ENCODE data around the gene SLC8A1. TPM values are rescaled to one million over a fixed set of nuclear protein-coding genes. Genes with fewer than 3 reads are reported as not detected.

The SLC8A1 gene
- total and polyA plus RNA-seq, 2 donors, result 0.46 to 20.4 TPM

DNA sequence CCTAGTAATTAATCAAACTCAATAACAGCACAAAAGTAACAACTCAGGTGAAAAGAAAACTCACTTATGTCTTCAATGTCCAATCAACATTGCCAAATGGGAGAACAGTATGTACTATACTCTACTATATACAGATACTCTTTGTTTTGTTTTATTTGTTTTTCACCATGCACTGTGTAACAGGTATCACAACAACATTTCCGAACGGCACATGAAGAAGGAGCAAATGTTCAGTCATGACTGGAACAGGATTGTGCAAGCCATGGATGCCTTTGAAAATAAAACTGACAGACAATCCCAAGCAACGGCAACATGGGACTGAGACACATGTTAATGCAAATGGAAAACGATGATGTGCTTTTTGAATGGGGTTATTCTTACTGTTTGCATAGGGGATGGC lies 337.9 kb downstream of the SLC8A1 start:
- no peak overlapping the region for H3K4me3 ChIP-seq (ENCODE audit: low read length in 2 of 2)
- peaks cover 0 to 5% of the 10 kb centered on the region in 2 donors for H3K36me3 ChIP-seq (ENCODE audit: control insufficient read depth in 2 of 2, insufficient read depth in 2 of 2, low read length in 1 of 2)
- H3K9me3 ChIP-seq (ENCODE audit: control insufficient read depth in 2 of 2, insufficient read depth in 1 of 2, low read length in 1 of 2), result no peaks in the 10 kb centered on the region
- H3K27ac ChIP-seq (ENCODE audit: low read depth in 1 of 2, low read length in 1 of 2), result no peak overlapping the region
- no peak for DNase-seq (ENCODE audit: low read depth in 6 of 9, low spot score in 9 of 9)
- H3K4me1 ChIP-seq (ENCODE audit: control insufficient read depth in 2 of 2, insufficient read depth in 2 of 2, low read length in 2 of 2), result peaks cover 0 to 8% of the 10 kb centered on the region in 2 donors
- 96% methylated on average over 4 of the region's 4 CpGs for WGBS
- H3K27me3 ChIP-seq (ENCODE audit: control insufficient read depth in 2 of 2, insufficient read depth in 1 of 2, low read length in 1 of 2), result no peaks in the 10 kb centered on the region

DNA sequence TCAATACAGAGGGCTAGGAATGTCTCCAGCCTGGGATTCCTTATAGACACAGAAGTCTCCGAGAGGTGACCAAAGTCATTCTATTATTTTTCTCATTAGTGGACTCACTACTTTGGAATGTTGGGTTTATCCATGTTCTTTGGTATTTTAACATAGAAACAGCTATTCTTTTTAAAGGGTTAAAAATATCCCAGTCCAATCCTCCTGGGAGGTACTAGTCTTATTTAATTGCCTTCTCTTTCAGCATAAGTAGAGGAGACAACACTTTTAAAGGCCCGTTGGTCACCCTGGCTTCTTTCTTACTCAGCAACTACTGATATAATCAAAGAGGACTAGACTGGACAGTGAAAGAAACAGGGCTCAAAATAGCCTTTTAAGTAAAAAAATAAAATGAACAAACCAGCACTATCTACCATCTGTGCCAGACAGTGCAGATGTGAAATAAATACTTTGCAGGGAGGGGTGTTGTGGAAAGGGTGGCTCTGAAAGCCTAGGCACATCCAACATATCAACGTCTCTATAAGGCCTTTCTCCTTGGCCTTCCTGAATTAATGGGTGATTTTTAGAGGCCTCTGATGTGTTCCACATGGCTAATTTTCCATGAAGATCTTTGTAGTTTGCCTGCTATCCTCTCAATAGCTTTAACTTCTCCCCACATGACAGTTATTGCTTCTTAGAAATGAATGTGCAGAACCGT lies 338.5 kb downstream of the SLC8A1 start:
- Histone ChIP-seq H3K9me3 (ENCODE audit: control insufficient read depth in 2 of 2, insufficient read depth in 1 of 2, low read length in 1 of 2) (no peaks in the 10 kb centered on the region), H3K27me3 (ENCODE audit: control insufficient read depth in 2 of 2, insufficient read depth in 1 of 2, low read length in 1 of 2) (no peaks in the 10 kb centered on the region), H3K27ac (ENCODE audit: low read depth in 1 of 2, low read length in 1 of 2) (no peak overlapping the region), H3K4me3 (ENCODE audit: low read length in 2 of 2) (no peak overlapping the region), H3K4me1 (ENCODE audit: control insufficient read depth in 2 of 2, insufficient read depth in 2 of 2, low read length in 2 of 2) (peaks cover 0 to 3% of the 10 kb centered on the region in 2 donors), H3K36me3 (ENCODE audit: control insufficient read depth in 2 of 2, insufficient read depth in 2 of 2, low read length in 1 of 2) (peaks cover 0 to 5% of the 10 kb centered on the region in 2 donors)
- 95% methylated on average over 4 of the region's 4 CpGs for WGBS
- no peak for DNase-seq (ENCODE audit: low read depth in 6 of 9, low spot score in 9 of 9)

DNA sequence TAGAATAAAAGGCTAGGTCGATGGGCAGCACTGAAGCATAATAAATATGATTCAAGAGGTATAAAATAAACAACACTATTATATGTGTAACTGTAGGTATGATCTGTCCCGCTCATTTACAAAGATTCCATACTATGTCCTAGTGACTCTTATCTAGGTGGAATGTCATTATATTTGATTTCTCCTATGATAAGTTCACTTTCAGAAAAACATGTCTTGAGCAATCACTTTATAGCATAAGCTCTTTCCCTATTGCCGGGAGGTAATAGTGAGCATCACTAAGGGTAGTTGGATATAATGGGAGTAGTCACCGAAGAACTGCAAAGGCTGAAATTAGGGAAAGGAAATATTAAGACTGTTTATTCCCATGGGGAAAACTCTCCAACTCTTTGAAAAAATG lies 342.5 kb downstream of the SLC8A1 start:
- Histone ChIP-seq H3K27ac (ENCODE audit: low read depth in 1 of 2, low read length in 1 of 2) (no peak overlapping the region), H3K4me1 (ENCODE audit: control insufficient read depth in 2 of 2, insufficient read depth in 2 of 2, low read length in 2 of 2) (no peaks in the 10 kb centered on the region), H3K27me3 (ENCODE audit: control insufficient read depth in 2 of 2, insufficient read depth in 1 of 2, low read length in 1 of 2) (no peaks in the 10 kb centered on the region), H3K4me3 (ENCODE audit: low read length in 2 of 2) (no peak overlapping the region), H3K9me3 (ENCODE audit: control insufficient read depth in 2 of 2, insufficient read depth in 1 of 2, low read length in 1 of 2) (no peaks in the 10 kb centered on the region), H3K36me3 (ENCODE audit: control insufficient read depth in 2 of 2, insufficient read depth in 2 of 2, low read length in 1 of 2) (peaks cover 0 to 3% of the 10 kb centered on the region in 2 donors)
- 95% methylated on average over 4 of the region's 4 CpGs for WGBS
- no peak for DNase-seq (ENCODE audit: low read depth in 6 of 9, low spot score in 9 of 9)

DNA sequence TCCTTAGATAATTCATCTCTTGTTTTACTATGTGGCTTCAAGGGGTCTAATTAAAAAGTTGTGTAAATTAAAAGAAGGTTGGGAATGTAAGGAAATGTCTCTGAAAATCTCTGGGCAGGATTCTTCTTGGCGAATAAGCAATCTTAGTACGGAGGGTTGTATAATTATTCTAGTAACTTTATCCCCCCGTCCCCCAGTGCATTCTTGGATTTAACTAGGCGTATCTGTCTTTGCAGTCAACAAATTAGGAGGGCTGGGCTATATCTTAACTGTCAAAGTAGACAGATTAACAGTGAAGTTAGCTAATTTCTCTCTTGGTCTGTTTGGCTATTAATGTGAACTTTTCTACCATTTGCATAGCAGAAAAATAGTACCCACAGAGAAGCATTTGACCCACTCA lies 343.0 kb downstream of the SLC8A1 start:
- Histone ChIP-seq H3K27me3 (ENCODE audit: control insufficient read depth in 2 of 2, insufficient read depth in 1 of 2, low read length in 1 of 2) (no peaks in the 10 kb centered on the region), H3K4me1 (ENCODE audit: control insufficient read depth in 2 of 2, insufficient read depth in 2 of 2, low read length in 2 of 2) (no peaks in the 10 kb centered on the region), H3K4me3 (ENCODE audit: low read length in 2 of 2) (no peak overlapping the region), H3K36me3 (ENCODE audit: control insufficient read depth in 2 of 2, insufficient read depth in 2 of 2, low read length in 1 of 2) (no peaks in the 10 kb centered on the region), H3K27ac (ENCODE audit: low read depth in 1 of 2, low read length in 1 of 2) (no peak overlapping the region), H3K9me3 (ENCODE audit: control insufficient read depth in 2 of 2, insufficient read depth in 1 of 2, low read length in 1 of 2) (no peaks in the 10 kb centered on the region)
- 81% methylated on average over 4 of the region's 4 CpGs for WGBS
- DNase-seq (ENCODE audit: low read depth in 6 of 9, low spot score in 9 of 9), result no peak

DNA sequence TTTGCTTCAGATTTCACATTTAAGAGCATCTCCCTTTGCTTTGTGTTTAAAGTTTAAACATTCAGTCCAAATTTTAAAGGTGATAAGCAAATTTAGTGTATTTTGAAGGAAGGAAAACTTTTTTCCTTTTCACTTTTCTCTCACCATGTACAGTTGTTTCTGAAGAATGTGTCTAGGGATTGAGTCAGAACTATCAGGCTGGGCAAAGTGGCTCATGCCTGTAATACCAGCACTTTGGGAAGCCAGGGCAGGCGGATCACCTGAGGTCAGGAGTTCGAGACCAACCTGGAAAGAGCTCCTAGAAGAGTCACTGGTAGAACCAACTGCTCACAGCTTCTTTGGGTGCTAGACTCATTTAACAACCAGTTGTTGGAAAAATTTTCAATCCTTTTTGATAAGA lies 345.8 kb downstream of the SLC8A1 start:
- no peak for DNase-seq (ENCODE audit: low read depth in 6 of 9, low spot score in 9 of 9)
- Histone ChIP-seq H3K4me1 (ENCODE audit: control insufficient read depth in 2 of 2, insufficient read depth in 2 of 2, low read length in 2 of 2) (peaks cover 0 to 10% of the 10 kb centered on the region in 2 donors), H3K9me3 (ENCODE audit: control insufficient read depth in 2 of 2, insufficient read depth in 1 of 2, low read length in 1 of 2) (no peaks in the 10 kb centered on the region), H3K27me3 (ENCODE audit: control insufficient read depth in 2 of 2, insufficient read depth in 1 of 2, low read length in 1 of 2) (no peaks in the 10 kb centered on the region), H3K36me3 (ENCODE audit: control insufficient read depth in 2 of 2, insufficient read depth in 2 of 2, low read length in 1 of 2) (no peaks in the 10 kb centered on the region), H3K4me3 (ENCODE audit: low read length in 2 of 2) (no peak overlapping the region), H3K27ac (ENCODE audit: low read depth in 1 of 2, low read length in 1 of 2) (no peak overlapping the region)
- 98% methylated on average over 2 of the region's 2 CpGs for WGBS

DNA sequence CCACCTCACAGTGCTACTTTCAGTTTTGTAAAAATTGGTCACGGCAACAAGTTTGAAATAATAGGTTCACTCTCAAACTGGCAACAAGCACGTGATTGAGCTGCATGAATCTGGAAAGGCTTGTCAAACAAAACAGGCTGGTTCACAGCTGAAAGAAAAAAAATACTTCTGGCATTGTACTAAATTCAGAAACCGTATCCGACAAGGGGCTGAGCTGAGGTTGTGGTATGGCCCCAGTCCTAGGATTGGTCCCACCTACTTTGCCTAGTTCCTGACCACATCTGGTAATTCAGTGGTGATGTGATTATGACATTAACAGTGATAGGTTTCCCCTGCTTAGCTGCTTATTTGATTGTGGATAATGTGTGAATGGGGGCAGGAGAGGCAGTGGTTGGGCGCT lies 346.3 kb downstream of the SLC8A1 start:
- 93% methylated on average over 5 of the region's 5 CpGs for WGBS
- H3K27ac ChIP-seq (ENCODE audit: low read depth in 1 of 2, low read length in 1 of 2), result no peak overlapping the region
- H3K9me3 ChIP-seq (ENCODE audit: control insufficient read depth in 2 of 2, insufficient read depth in 1 of 2, low read length in 1 of 2), result no peaks in the 10 kb centered on the region
- H3K4me3 ChIP-seq (ENCODE audit: low read length in 2 of 2), result no peak overlapping the region
- no peak for DNase-seq (ENCODE audit: low read depth in 6 of 9, low spot score in 9 of 9)
- H3K36me3 ChIP-seq (ENCODE audit: control insufficient read depth in 2 of 2, insufficient read depth in 2 of 2, low read length in 1 of 2), result no peaks in the 10 kb centered on the region
- H3K27me3 ChIP-seq (ENCODE audit: control insufficient read depth in 2 of 2, insufficient read depth in 1 of 2, low read length in 1 of 2), result no peaks in the 10 kb centered on the region
- H3K4me1 ChIP-seq (ENCODE audit: control insufficient read depth in 2 of 2, insufficient read depth in 2 of 2, low read length in 2 of 2), result peaks cover 0 to 13% of the 10 kb centered on the region in 2 donors

DNA sequence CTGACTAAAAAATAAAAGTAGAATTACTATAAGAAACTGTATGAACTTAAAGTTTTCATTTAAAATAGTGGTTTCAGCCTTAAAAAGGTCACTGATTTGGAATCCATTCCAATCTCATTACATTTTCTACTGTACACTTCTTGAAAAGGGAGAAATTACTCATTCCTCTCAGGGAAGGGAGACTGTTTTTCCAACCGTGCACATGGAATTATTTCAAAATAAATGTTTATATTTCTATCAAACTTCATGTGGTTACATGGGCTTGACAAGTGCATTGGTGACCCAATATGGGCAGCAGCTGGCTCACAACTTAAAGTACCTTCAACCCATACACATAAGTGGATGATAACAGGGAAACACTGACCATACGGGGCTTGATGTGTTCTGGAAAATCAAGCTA lies 348.3 kb downstream of the SLC8A1 start:
- H3K27ac ChIP-seq (ENCODE audit: low read depth in 1 of 2, low read length in 1 of 2), result no peak overlapping the region
- H3K9me3 ChIP-seq (ENCODE audit: control insufficient read depth in 2 of 2, insufficient read depth in 1 of 2, low read length in 1 of 2), result no peaks in the 10 kb centered on the region
- 93% methylated on average over 2 of the region's 2 CpGs for WGBS
- peaks cover 0 to 17% of the 10 kb centered on the region in 2 donors for H3K4me1 ChIP-seq (ENCODE audit: control insufficient read depth in 2 of 2, insufficient read depth in 2 of 2, low read length in 2 of 2)
- no peak for DNase-seq (ENCODE audit: low read depth in 6 of 9, low spot score in 9 of 9)
- no peaks in the 10 kb centered on the region for H3K27me3 ChIP-seq (ENCODE audit: control insufficient read depth in 2 of 2, insufficient read depth in 1 of 2, low read length in 1 of 2)
- no peaks in the 10 kb centered on the region for H3K36me3 ChIP-seq (ENCODE audit: control insufficient read depth in 2 of 2, insufficient read depth in 2 of 2, low read length in 1 of 2)
- H3K4me3 ChIP-seq (ENCODE audit: low read length in 2 of 2), result no peak overlapping the region

DNA sequence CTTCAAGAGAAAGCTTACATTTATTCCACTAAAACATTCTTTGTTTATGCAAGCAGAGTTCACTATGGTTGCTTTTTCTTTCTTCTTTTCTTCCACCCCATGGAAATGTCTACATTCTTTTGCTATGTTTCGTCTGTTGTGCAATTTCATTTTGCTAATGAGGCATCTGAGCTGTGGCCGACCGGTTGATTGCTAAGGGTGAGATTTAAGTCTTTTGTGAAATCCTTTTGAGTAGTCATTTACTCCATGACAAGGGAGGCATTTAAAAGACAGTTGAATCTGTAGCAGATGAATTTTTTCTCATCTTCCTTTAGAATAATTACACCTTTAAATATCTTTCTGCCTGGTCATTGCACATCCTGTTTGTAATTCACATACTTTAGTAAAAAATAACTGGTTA lies 348.7 kb downstream of the SLC8A1 start:
- H3K4me3 ChIP-seq (ENCODE audit: low read length in 2 of 2), result no peak overlapping the region
- H3K36me3 ChIP-seq (ENCODE audit: control insufficient read depth in 2 of 2, insufficient read depth in 2 of 2, low read length in 1 of 2), result no peaks in the 10 kb centered on the region
- WGBS, result 91% methylated on average over 3 of the region's 3 CpGs
- no peak for DNase-seq (ENCODE audit: low read depth in 6 of 9, low spot score in 9 of 9)
- no peak overlapping the region for H3K27ac ChIP-seq (ENCODE audit: low read depth in 1 of 2, low read length in 1 of 2)
- no peaks in the 10 kb centered on the region for H3K9me3 ChIP-seq (ENCODE audit: control insufficient read depth in 2 of 2, insufficient read depth in 1 of 2, low read length in 1 of 2)
- H3K27me3 ChIP-seq (ENCODE audit: control insufficient read depth in 2 of 2, insufficient read depth in 1 of 2, low read length in 1 of 2), result no peaks in the 10 kb centered on the region
- peaks cover 0 to 17% of the 10 kb centered on the region in 2 donors for H3K4me1 ChIP-seq (ENCODE audit: control insufficient read depth in 2 of 2, insufficient read depth in 2 of 2, low read length in 2 of 2)

DNA sequence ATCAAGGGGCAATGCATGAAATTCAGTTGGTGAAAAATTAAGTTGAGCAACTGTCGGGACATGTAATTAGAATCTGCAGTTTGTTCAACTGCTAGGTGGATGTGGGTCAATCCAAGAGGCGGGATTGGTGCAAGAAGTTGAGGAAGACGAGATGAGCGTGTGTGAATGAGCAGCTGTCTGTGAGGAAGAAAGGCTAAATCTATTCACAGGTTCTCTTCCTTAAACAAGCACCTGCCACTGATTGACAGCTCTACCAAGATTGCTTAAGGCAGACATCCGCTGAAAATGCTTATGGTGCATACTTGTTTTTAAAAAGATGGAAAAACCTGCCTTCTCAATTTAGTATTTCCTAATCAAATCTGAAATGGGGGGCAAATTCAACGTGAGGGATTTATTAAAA lies 349.4 kb downstream of the SLC8A1 start:
- no peaks in the 10 kb centered on the region for H3K36me3 ChIP-seq (ENCODE audit: control insufficient read depth in 2 of 2, insufficient read depth in 2 of 2, low read length in 1 of 2)
- peak in 1 of 9 donors; percentile 50 for DNase-seq (ENCODE audit: low read depth in 6 of 9, low spot score in 9 of 9)
- no peak overlapping the region for H3K4me3 ChIP-seq (ENCODE audit: low read length in 2 of 2)
- WGBS, result 95% methylated on average over 6 of the region's 6 CpGs
- H3K4me1 ChIP-seq (ENCODE audit: control insufficient read depth in 2 of 2, insufficient read depth in 2 of 2, low read length in 2 of 2), result peaks cover 0 to 17% of the 10 kb centered on the region in 2 donors
- H3K27me3 ChIP-seq (ENCODE audit: control insufficient read depth in 2 of 2, insufficient read depth in 1 of 2, low read length in 1 of 2), result no peaks in the 10 kb centered on the region
- no peak overlapping the region for H3K27ac ChIP-seq (ENCODE audit: low read depth in 1 of 2, low read length in 1 of 2)
- no peaks in the 10 kb centered on the region for H3K9me3 ChIP-seq (ENCODE audit: control insufficient read depth in 2 of 2, insufficient read depth in 1 of 2, low read length in 1 of 2)

All from thymus (tissue), 11 donors.